ENCODE results near the gene RBM44. TPM values are rescaled to one million over a fixed set of nuclear protein-coding genes. Genes with fewer than 3 reads are reported as not detected.

Gene RBM44
- total RNA-seq, result 0.31 and 0.32 TPM in 2 replicates

GRCh38 chr2:237798236-237799059 lies at the start of gene RBM44:
Gene RBM44, plus strand, starts transcription at chr2:237798779. Its CDS starts 14,831 bp downstream, at chr2:237813610.

GRCh38 chr2:237859533-237860272 lies 61.1 kb downstream of the RBM44 start, which contains the start of gene RAMP1:
Gene RAMP1, plus strand, starts transcription at chr2:237859623. Its CDS starts 53 bp downstream, at chr2:237859676.

Other genes with a start within 250 kb of the RBM44 start
- gene PRLH, start 232.2 kb upstream of the RBM44 start, total RNA-seq, result not detected in 2 replicates
- 0.97 and 6.8 TPM in 2 replicates for gene RAB17, start 208.0 kb upstream of the RBM44 start, total RNA-seq
- 134 and 166 TPM in 2 replicates for gene LRRFIP1, start 171.2 kb upstream of the RBM44 start, total RNA-seq
- 0.25 TPM in 1 of 2 replicates, not detected in the other for gene RAMP1, start 60.8 kb downstream of the RBM44 start, total RNA-seq
- gene UBE2F, start 168.2 kb downstream of the RBM44 start, total RNA-seq, result 28.3 and 38.3 TPM in 2 replicates

Data from bladder microvascular endothelial cell (primary cell).